Gastrocnemius medialis (tissue), 4 donors: ENCODE data around the gene SHC1.

Experiments used
- CTCF ChIP-seq, 5 experiments: fragments of 450-650 bp in 3 of 5; fragments of 200-600 bp in 2 of 5; sonication (generic) in 2 of 5; IDR thresholded peaks in 4 of 5; conservative IDR thresholded peaks in 1 of 5; 1 replicate in 4 of 5; 2 replicates in 1 of 5; pipeline ENCODE4 v1.5.1; 2016 to 2019; ENCODE audit warnings: antibody characterized with exemption in 5 of 5, mild to moderate bottlenecking in 3 of 5, moderate library complexity in 3 of 5
- POLR2A ChIP-seq, 2 donors: fragments of 450-650 bp; IDR thresholded peaks; one replicate each; pipeline ENCODE4 v1.6.1; 2017; ENCODE audit warnings: antibody characterized with exemption in 2 of 2, mild to moderate bottlenecking in 2 of 2, moderate library complexity in 2 of 2

GRCh38 chr1:154963643-154964042, 6.9 kb downstream of the SHC1 start:
- TF ChIP-seq CTCF (IDR thresholded peaks at IDR 0.05 in 4 of 5, conservative IDR thresholded peaks at IDR 0.05 in 1 of 5) = no peak
- no peak for TF ChIP-seq POLR2A (IDR thresholded peaks at IDR 0.05)
